CD4-positive, alpha-beta T cell (primary cell): ENCODE results near the gene BRI3BP. TPM values are rescaled to one million over a fixed set of nuclear protein-coding genes. Genes with fewer than 3 reads are reported as not detected.

Experiments used
- ATAC-seq: fragments of 200-7000 bp; cut with Tn5 transposase; one replicate; pipeline ENCODE4 v1.10.0; 2022; ENCODE audit warnings: mild to moderate bottlenecking; ENCODE audit not compliant: poor library complexity
- CTCF ChIA-PET: fragments of 350-600 bp; sonication (Branson Sonifier 250); formaldehyde crosslinking; loops from one replicate; lab custom pipeline; 2021; ENCODE audit warnings: antibody characterized with exemption, inconsistent platforms; lab: Charles Lee
- POLR2A ChIA-PET: fragments of 350-600 bp; sonication (Branson Sonifier 250); formaldehyde crosslinking; loops from one replicate; lab custom pipeline; 2021; ENCODE audit warnings: antibody characterized with exemption, inconsistent platforms; lab: Charles Lee
- DNase-seq, 14 experiments: peaks; one replicate each; pipeline ENCODE4 v3.0.0-alpha.2; 2013 to 2020; ENCODE audit warnings: mixed read lengths in 2 of 14
- H3K27ac ChIP-seq, 2 donors: one replicate each; pipeline versions ENCODE4 v1.5.1 to v1.7.0; 2013; ENCODE audit warnings: low read length in 2 of 2, low read depth in 1 of 2, mild to moderate bottlenecking in 1 of 2
- H3K27me3 ChIP-seq, 2 experiments: 1 replicate in 1 of 2; 2 replicates in 1 of 2; pipeline versions ENCODE4 v1.6.1 to v1.7.0; 2013; ENCODE audit warnings: low read length in 2 of 2, control low read depth in 1 of 2, mild to moderate bottlenecking in 1 of 2, moderate library complexity in 1 of 2; ENCODE audit not compliant: insufficient read depth in 2 of 2, control insufficient read depth in 1 of 2
- H3K36me3 ChIP-seq: one replicate; pipeline ENCODE4 v1.6.1; 2013; ENCODE audit warnings: low read length, control low read depth; ENCODE audit not compliant: insufficient read depth
- H3K4me1 ChIP-seq: one replicate; pipeline ENCODE4 v1.6.1; 2013; ENCODE audit warnings: low read length, control low read depth; ENCODE audit not compliant: insufficient read depth
- H3K4me3 ChIP-seq: one replicate; pipeline ENCODE4 v1.5.1; 2013; ENCODE audit warnings: mild to moderate bottlenecking, low read length, moderate library complexity
- H3K9me3 ChIP-seq, 2 experiments: 1 replicate in 1 of 2; 2 replicates in 1 of 2; pipeline versions ENCODE4 v1.6.1 to v1.7.0; 2013; ENCODE audit warnings: low read length in 2 of 2, mild to moderate bottlenecking in 2 of 2, control low read depth in 1 of 2, moderate library complexity in 1 of 2; ENCODE audit not compliant: control insufficient read depth in 1 of 2, insufficient read depth in 1 of 2
- H3K27ac Mint-ChIP-seq: one replicate; pipeline ENCODE4 v1.8.0; 2020; ENCODE audit warnings: mixed read lengths
- H3K27me3 Mint-ChIP-seq: one replicate; pipeline ENCODE4 v1.8.0; 2021; ENCODE audit warnings: mixed read lengths
- H3K36me3 Mint-ChIP-seq: one replicate; pipeline ENCODE4 v1.8.0; 2021; ENCODE audit warnings: low read depth, mixed read lengths
- H3K4me1 Mint-ChIP-seq: one replicate; pipeline ENCODE4 v1.8.0; 2021; ENCODE audit warnings: low read depth, mixed read lengths
- H3K4me3 Mint-ChIP-seq: one replicate; pipeline ENCODE4 v1.8.0; 2020; ENCODE audit warnings: mild to moderate bottlenecking, mixed read lengths
- H3K9me3 Mint-ChIP-seq: one replicate; pipeline ENCODE4 v1.8.0; 2020; ENCODE audit warnings: mixed read lengths
- intact Hi-C, 2 experiments: fragments of 100-400 bp; cut with DNase I in 1 of 2; cut with micrococcal nuclease in 1 of 2; formaldehyde crosslinking; loops; one replicate each; pipeline versions ENCODE4 v1.15.1 to v1.9.0; 2023 to 2025; cut with DNase I, micrococcal nuclease
- total RNA-seq, 174 experiments: library from RNA in 2 of 174; stranded (reverse) in 2 of 174; gene quantifications; one replicate each; pipeline ENCODE4 v1.2.3 and lab custom pipeline; 2021 to 2026
- TF ChIP-seq, protein P1 (sequence below): fragments of 200-600 bp; IDR thresholded peaks from one replicate; pipeline ENCODE4 v1.8.0; 2022; ENCODE audit warnings: antibody characterized with exemption, mild to moderate bottlenecking

The BRI3BP gene
- total RNA-seq, 2 experiments from 2014 or later: 1.6 TPM

GRCh38 chr12:124963211-124963610 is 30.2 kb upstream of the BRI3BP start:
- peaks cover 58% of the 10 kb centered on the region for H3K36me3 ChIP-seq
- no peak overlapping the region for H3K4me3 Mint-ChIP-seq
- ChIA-PET CTCF (no interaction called here), POLR2A (interaction anchor here (0.6 kb wide), 1 partner anchor 25 kb away, joined by 5 read pairs; no protein-coding TSS in a partner anchor)
- no peaks in the 10 kb centered on the region for H3K4me1 Mint-ChIP-seq
- peaks cover 71% of the 10 kb centered on the region for H3K36me3 Mint-ChIP-seq
- H3K27me3 ChIP-seq: no peaks in the 10 kb centered on the region
- TF ChIP-seq, protein P1, sequence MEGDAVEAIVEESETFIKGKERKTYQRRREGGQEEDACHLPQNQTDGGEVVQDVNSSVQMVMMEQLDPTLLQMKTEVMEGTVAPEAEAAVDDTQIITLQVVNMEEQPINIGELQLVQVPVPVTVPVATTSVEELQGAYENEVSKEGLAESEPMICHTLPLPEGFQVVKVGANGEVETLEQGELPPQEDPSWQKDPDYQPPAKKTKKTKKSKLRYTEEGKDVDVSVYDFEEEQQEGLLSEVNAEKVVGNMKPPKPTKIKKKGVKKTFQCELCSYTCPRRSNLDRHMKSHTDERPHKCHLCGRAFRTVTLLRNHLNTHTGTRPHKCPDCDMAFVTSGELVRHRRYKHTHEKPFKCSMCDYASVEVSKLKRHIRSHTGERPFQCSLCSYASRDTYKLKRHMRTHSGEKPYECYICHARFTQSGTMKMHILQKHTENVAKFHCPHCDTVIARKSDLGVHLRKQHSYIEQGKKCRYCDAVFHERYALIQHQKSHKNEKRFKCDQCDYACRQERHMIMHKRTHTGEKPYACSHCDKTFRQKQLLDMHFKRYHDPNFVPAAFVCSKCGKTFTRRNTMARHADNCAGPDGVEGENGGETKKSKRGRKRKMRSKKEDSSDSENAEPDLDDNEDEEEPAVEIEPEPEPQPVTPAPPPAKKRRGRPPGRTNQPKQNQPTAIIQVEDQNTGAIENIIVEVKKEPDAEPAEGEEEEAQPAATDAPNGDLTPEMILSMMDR: no peak
- H3K9me3 ChIP-seq: no peaks in the 10 kb centered on the region
- DNase-seq: no peak
- H3K27ac ChIP-seq: no peak overlapping the region
- intact Hi-C loops: no loop called here
- H3K4me3 ChIP-seq: no peak overlapping the region
- ATAC-seq: no peak
- no peaks in the 10 kb centered on the region for H3K27me3 Mint-ChIP-seq
- no peak overlapping the region for H3K27ac Mint-ChIP-seq
- H3K9me3 Mint-ChIP-seq: no peaks in the 10 kb centered on the region
- H3K4me1 ChIP-seq: no peaks in the 10 kb centered on the region

DNA sequence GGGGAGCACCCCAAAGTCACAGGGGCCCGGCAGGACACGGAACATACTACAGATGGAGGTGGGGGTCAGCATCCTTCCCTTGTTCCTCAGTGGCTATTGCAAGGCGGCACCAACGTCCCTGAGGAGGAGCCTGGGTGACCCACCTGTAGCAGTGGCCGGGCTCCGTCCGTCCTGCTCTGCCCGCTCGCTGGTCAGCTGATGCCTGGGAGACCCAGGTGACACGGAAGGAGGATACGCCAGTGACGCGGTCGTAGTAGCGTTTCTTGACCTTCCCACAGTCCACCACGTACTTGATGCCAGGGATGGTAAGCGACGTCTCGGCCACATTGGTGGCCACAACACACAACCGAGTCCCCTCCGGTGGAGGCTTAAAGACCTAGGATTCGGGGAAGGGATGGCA is 29.2 kb upstream of the BRI3BP start:
- no peak overlapping the region for H3K27ac ChIP-seq
- H3K36me3 ChIP-seq: peaks cover 67% of the 10 kb centered on the region
- no peaks in the 10 kb centered on the region for H3K27me3 ChIP-seq
- TF ChIP-seq, protein P1: no peak
- ChIA-PET POLR2A (no interaction called here), CTCF (no interaction called here)
- peaks cover 67% of the 10 kb centered on the region for H3K36me3 Mint-ChIP-seq
- no peaks in the 10 kb centered on the region for H3K9me3 Mint-ChIP-seq
- no peaks in the 10 kb centered on the region for H3K27me3 Mint-ChIP-seq
- intact Hi-C loops: no loop called here
- H3K4me3 ChIP-seq: no peak overlapping the region
- H3K4me1 ChIP-seq: no peaks in the 10 kb centered on the region
- no peaks in the 10 kb centered on the region for H3K4me1 Mint-ChIP-seq
- ATAC-seq (no peak), DNase-seq (no peak)
- no peaks in the 10 kb centered on the region for H3K9me3 ChIP-seq
- H3K4me3 Mint-ChIP-seq: no peak overlapping the region
- H3K27ac Mint-ChIP-seq: no peak overlapping the region

DNA sequence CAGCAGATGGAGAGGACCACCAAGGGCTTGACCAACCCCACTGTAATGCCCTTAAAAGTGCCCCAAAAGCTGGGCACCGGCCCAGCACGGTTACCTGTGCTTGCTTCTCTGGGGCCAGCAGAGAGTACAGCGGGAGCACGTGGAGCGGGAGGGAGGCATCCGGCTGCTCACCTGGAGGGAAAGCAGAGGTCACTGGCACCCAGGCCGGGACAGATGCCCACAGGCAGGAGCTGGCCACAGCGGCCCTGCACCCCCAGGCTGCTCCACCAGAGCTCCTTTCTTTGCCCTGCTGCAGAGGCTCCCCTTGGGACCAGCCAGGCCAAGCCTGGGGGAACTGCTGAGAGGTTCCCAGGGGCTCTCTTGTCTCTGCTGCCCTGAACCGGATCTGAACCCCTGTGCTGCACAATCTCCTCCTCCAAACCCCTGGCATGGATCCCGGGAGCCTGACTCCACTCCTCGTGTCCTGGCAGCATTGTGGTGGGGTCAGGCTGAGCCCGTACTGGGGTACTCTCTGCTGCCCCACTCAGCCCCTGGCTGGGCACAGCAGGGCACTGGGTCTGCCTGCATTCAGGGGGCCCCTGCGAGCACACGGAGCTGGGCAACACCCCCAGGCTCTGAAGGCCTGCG is 28.5 kb upstream of the BRI3BP start:
- Histone ChIP-seq H3K4me3 (no peak overlapping the region), H3K27ac (no peak overlapping the region), H3K9me3 (no peaks in the 10 kb centered on the region), H3K36me3 (peaks cover 67% of the 10 kb centered on the region), H3K4me1 (no peaks in the 10 kb centered on the region), H3K27me3 (no peaks in the 10 kb centered on the region)
- Mint-ChIP-seq H3K4me1 (no peaks in the 10 kb centered on the region), H3K27me3 (no peaks in the 10 kb centered on the region), H3K9me3 (no peaks in the 10 kb centered on the region), H3K4me3 (no peak overlapping the region), H3K27ac (no peak overlapping the region), H3K36me3 (peaks cover 64% of the 10 kb centered on the region)
- ATAC-seq (no peak), DNase-seq (no peak)
- intact Hi-C loops: no loop called here
- TF ChIP-seq, protein P1: no peak
- ChIA-PET CTCF (no interaction called here), POLR2A (no interaction called here)
